GM11168 (cell line): ENCODE results near the gene SHANK2.

Source experiments
- in situ Hi-C: fragments of 300-500 bp; cut with MboI; formaldehyde crosslinking; loops from one replicate; pipeline ENCODE4 v1.12.0; 2022; ENCODE audit warnings: low sequenced_read_pairs; ENCODE audit not compliant: unreplicated experiment

SHANK2 gene

DNA sequence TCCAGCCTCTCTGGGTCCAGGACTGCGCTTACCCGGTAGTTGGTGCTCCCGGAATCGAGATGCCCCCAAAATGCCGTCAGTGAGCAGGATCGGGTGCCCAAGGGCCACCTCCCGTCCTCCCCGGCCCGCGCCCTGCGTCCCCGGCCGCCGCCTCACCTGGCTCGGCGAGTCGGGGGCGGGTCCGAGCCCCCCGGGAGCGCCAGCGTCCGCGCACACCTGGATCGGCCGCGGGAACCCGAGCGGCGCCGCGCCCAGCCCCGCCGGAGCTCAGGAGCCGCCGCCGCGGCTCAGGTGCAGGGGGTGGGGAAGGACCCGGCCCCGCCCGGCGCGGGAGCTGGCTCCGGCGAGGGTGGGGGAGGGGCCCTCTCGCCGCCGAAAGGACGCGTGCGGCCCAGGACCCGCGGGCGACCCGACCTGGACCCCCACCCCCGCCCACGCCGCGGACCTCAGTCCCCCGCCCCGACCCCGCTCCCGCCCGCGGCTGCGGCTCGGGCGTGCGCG lies at the start of gene SHANK2:
Gene SHANK2, minus strand, starts transcription at position 309 of the 501 bp plus-strand sequence. CDS start 105,251 bp downstream, outside the sequence.
- in situ Hi-C loops, result no loop called here

DNA sequence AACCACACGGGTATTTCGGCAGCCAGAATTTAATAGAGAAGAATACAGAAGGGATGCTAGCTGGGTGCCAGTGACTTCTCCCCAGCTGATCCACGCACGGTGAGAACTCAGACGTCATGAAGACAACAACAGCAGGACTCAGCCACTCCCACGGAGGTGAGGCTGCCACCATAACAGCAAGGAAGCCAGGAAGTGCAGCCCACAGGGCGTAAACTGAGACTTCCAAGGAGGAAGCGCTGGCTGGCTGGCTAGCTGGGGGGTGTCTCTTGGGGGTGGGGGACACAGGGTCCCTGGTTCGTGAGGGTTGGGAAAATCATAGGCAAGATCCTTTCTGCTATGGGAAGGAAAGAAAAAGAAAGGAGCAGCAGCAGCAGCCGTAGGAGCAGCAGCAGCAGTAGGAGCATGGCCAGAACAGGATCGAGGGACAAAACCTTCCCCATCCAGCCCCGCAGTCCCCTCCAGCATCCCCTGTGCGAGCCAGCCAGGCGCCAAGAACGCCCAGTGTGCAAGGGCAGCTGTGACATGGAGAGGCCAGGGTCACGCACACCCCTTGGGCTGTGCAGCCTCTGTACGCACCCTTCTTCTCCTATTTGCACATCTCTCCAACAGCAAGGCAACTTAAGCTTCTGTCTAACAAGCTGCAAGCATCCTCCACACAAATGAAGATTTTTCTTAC lies 49.6 kb upstream of the SHANK2 start:
- in situ Hi-C loops, result no loop called here

DNA sequence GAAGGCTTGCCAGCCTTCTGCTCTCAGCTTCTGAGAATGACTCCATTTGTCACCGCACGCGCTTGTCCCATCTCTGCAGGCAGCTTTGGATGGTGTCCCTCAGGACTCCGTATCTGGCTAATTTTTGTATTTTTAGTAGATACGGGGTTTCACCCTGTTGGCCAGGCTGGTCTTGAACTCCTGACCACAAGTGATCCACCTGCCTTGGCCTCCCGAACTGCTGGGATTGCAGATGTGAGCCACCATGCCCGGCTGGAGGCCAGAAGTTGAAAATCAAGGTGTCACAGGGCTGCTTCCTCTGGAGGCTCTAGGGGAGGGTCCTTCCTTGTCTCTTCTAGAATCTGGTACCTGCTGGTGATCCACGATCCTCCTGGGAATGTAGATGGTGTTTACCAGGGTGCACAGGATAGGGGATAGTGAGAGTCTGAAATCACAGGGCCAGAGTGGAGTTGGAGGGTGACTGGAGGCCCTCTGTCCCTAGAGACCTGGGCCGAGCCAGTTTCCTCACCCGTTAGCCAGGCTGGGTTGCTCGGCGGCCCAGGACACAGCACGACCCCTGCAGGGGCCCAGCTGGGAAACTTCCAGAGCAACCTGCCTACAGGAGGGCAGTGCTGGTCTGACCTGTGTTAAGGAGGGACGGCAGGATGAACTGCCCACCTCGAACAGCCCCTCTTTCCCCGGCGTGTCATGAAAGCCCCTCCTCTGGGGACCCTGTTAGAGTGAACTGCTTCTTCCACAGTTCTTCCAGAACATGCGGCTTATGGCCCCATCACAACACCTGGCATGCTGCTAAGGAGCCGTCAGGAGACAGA lies 48.9 kb upstream of the SHANK2 start:
- in situ Hi-C loops, result no loop called here

DNA sequence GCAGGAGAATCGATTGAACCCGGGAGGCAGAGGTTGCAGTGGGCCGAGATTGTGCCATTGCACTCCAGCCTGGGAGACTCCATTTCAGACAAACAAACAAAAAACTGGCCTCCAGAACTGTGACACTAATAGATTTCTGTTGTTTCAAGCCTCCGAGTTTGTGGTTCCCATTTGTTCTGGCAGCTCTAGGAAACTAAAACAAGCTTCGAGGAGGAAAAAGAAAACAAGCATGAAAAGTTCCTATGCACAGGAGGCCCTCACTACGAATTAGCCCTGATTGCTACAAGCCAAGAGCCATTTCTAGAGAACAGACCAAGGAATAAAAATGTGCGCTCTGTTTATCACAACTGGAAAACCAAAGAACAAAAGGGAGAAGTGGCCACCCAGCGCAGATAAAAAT lies 47.8 kb upstream of the SHANK2 start:
- in situ Hi-C loops, result no loop called here

DNA sequence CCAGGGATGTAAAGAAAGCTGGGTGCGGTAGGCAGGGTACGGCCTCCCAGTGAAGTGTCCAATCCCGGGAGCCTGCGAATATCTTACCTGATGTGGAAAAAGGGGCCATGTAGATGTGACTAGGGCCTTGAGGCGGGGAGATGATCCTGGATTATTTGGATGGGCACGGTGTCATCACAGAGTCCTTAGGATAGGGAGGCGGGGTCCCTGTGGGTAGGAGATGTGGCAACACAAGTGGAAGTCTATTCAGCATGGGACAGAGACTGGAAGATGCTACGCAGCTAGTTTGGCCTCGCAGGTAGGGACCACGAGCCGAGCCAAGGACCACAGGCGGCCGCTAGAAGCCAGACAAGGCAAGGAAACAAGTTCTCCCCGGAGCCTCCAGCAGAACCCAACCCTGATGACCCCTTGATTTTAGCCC lies 46.4 kb upstream of the SHANK2 start:
- in situ Hi-C loops, result no loop called here

DNA sequence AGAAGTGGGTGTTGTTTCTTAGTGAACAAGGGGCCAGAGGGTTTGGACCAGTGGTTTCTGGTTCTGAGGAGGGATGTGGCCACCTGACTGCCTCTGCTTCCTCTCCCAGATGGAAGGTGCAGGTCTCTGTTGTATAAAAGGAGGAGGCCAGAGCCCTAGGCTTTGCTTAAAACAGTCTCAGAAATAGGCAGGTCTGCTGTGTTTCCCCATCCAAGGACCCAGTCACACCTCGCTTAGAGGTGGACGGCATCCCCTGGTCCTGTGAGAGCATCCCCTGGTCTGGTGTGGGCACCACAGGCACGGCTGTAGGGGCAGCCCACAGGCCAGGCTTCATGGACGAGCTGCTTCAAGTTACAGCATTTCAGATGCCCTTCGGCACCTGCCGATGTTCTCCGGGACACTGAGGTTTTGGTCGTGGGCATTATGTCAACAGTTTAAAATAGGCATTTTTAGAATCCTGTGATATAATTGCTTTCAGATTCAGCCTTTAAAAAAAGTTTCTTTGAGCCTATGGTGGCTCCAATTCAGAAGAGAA lies 45.7 kb upstream of the SHANK2 start:
- in situ Hi-C loops, result no loop called here

DNA sequence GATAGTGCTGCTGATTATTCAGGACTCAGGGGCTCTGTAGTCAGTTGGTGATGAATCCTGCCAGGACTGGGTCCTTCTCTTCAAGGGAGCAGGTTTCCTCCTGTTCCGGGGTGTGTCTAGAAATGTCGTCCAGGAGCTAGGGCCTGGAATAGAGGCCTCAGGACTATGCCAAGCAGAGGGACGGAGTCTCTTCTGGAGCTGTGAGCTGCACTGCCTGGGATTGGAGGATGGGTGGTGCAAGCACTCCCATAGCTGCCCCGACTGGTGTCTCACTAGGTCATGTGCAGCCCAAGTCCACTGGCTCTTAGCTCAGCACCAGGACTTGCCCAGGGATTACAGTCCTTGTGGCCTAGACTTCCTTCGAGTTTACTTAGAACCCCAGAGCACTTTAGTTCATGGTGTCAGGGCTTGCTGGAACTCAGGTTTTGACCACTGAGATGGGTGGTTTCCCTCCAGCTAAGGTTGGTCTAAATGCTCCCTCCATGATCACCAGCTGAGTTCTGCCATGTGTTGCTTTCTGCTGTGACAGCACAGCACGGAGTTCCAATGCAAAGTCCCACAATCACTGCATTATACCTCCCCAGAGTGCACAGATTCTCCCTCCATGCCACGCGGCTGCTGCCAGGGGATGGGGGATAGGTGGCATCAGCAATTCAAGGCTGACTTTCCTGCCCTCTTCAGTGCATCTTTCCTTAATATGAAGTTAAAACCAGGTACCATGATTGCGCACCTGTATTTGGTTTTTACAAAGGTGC lies 42.6 kb upstream of the SHANK2 start:
- in situ Hi-C loops, result no loop called here

DNA sequence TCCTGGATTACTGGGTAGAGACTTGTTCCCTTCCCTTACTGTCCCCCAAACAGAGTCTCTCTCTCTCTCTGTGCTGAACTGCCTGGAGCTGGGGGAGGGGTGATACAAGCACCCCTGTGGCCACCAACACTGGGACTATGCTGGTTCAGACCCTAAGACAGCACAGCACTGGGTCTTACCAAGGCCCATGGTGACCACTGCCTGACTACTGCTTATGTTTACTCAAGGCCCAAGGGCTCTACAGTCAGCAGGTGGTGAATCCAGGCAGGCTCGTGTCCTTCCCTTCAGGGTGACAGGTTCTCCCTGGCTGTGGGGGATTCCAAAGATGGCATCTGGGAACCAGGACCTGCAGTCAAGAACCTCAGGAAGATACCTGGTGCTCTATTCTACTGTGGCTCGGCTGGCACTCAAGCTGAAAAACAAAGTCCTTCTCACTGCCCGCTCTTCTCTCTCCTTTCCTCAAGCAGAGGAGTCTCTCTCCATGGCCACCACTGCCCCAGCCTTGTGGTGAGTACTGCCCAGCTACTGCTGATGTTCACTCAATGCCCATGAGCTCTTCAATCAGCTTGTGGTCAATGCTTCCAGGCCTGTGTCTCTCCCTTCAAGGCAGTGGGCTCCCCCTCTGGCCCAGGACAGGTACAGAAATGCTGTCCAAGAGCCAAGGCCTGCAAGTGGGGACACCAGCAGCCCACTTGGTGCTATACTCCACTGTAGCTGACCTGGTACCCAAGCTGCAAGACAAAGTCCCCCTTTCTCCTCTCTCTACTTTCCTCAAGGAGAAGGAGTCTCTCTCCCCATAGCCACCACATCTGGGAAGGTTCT lies 41.8 kb upstream of the SHANK2 start:
- in situ Hi-C loops, result no loop called here

DNA sequence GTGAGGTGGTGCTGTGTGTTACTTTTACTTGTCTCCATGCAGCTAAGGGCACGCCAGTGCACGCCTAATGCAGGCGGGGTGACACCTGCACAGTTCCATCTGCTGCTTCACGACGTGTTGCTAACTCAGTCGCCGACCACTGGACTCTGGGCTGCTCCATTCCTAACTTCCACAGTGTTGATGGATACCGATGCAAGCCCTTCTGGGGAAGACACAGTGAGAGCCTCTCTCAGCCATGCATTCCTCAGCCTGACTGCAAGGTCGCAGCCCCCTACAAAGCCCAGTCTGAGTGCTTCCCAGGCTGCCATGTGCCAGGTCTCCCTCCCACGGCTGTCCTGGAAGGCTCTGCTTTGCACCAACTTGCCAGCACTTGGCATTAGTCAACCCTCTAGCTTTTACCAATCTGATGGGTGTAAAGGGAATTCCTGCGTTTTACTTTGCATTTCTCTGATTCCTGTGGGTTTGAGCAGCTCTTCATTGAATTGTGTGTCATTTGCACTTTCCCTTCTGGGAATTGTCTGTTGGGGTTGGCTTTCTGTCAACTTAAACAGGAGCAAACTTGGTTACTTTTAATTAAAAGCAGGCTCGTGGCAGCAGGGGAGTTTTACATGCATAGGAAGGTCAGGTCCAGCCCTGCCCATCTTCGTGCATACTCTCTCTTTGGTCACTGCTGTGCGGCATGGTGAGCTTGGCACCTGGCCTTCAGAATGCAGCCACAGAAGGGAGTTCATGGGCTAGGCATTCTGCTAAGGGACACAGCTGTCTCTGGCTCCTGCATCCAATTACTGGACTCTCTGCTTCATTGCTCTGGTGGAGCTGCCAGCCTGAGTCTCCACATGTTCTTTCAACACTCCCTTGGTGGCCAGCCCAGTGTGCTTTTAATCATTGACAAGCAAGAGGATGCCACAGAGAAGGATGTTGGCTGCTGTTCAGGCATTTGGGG lies 34.6 kb upstream of the SHANK2 start:
- in situ Hi-C loops, result no loop called here

DNA sequence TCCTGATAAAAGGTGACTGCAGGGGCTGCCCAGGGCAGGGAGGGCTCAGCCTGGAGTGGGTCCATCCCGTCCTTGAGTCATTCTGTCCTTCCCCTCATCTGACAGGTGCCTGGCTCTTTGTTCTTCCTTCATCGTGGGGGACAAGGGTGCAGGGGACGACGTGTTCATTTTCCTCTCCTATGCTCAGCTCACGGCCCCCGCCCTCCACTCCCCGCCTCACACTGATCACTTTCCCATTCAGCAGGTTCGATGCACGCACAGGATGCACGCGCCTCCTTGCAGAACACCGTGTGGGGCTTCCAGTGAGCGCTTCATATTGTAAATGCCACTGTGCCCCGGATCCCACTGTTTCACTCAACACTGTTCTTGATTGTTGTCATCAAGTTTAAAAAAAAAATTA lies 32.7 kb upstream of the SHANK2 start:
- in situ Hi-C loops, result no loop called here

DNA sequence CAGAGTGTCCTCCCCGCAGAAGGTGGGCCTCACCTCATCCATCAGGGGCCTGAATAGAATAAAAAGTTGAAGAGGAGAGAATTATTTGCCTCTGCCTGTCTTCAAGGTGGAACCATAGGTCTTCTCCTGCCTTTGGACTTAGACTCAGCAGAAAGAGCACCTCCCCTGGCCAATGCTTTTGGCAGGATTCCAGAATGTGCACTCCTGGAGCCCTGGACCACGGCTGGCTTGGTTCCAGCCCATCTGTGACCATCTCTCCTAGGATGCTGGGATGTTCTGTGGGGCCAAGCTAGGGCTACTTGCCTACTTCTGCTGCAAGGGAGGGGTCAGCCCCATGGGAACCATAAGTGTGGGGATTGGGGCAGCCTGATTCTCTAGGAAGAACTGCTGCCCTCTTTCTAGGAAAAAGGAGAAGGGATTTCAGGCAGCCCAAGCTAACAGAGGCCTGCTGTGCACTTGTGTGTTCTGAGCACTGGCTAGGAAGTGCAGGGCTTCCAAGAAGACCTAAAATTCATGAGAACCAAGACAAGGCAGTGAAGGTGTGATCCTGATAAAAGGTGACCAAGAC lies 32.2 kb upstream of the SHANK2 start:
- in situ Hi-C loops, result no loop called here

DNA sequence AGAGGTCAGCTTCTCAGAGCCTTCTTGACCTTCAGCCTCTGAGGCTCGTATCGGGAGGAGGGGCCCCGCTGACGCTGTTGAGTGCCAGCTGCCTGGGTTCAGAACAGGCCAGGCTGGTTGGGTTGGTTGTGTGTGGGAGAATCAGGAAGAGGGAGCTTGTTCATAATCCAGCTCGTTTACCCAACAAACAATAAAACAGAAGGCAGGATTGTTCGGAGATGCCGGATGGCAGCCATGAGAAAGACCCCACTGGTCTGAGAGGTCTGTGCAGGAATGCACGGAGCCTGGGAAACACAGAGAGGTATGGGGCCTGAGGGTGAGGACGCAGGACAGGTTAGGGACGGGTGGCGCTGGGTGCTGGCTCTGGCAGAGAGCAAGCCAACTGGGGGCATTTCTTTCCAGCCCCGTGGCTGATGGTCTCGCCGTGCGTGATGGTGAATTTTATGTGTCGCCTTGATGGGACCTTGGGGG lies 31.6 kb upstream of the SHANK2 start:
- in situ Hi-C loops, result no loop called here

DNA sequence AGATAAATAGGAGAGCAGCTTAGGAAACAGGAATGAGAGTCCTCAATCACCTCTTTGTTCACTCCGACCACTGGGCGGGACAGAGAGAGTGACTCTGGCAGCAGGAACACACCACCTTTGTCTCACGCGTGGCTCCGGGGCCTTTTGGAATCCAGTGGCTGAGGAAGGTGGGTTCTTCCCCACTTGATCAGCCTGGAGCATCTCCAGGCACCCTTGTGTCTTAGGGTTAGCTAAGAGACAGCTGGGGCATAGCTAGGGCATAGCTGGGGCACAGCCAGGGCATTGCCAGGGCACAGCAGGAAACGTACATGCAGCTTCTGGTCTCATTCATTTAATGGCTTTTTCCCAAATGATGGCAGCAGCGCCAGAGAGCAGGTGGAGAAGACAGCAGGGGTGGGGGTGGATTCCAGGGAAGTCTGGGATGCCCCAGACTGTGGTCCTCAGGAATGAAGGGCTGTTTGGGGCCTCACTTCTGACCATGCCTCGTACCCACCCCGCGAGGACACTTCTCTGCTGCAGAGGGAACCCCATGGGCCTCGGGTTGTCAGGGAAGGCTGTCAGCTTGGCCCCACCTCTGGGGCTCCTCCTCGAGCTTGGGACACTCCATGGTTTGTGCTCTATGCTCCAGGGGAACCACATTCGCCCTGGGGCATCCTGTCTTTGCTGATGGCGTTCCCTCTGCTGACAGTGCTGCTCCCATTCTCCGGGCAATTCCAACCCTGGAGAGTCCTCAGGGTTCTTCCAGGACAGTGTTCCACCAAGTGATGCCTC lies 30.4 kb upstream of the SHANK2 start:
- in situ Hi-C loops, result no loop called here

DNA sequence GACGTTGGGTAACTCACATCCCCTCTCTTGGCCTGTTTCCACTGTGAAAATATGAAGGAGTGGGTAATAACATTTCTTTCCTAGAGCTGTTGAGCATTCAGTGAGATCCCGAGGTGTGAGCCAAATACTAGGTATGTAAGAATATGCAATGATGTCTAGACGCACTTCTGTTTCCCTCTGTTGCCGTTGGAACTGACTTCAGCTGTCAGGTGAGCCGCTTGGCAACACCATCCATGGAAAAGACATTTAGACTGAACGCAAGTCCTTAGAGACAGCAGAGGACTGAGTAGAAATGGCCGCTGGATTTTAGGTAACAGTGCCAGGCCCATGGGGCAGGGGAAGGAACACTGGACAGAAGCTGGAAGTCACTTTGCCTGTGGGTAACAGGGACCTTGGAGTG lies 29.5 kb upstream of the SHANK2 start:
- in situ Hi-C loops, result no loop called here

DNA sequence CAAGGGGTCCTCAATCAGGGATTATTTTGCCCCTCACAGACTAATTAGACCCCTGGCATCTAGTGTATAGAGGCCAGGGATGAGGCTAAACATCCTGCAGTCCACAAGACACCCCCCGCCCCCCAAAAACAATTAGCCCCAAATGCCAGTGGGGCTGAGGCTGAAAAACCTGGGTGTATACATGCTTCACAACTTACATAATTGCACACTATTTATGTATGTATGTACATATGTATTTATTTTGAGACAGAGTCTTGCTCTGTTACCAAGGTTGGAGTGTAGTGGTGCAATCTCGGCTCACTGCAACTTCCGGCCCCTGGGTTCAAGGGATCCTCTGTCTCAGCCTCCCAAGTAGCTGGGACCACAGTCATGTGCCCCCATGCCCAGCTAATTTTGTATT lies 28.8 kb upstream of the SHANK2 start:
- in situ Hi-C loops, result no loop called here

DNA sequence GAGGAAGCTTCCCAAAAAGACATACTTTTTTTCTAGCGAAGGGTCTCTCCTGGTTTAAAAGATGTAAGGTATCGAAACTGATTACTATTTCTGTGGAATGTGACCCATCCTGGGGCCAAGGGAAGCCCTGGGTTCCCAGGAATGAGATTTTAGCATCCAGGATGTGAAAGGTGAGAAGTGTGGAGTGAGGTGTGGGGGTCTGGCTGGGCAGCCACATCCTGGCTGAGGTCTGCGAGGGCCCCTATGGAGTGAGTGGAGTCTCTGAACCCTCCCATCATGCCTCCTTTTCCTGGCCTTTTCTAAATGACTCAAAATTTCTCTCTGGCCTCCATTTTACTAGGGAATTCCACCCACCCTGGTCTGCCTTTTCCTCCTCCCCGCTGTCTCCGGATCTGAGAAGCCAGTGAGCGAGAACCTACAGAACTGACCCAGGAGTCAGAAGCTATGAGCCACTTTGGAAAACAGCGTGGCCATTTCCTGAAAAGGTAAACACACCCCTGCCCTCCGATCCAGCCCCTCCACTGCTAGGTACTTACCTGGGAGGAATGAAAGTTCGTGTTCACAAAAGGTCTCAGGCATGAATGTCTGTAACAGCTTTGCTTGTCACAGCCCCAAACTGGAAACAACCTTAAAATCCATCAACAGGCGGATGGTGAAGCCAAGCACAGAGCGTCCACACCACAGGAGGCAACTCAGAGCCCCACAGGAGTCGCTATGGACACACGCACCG lies 27.7 kb upstream of the SHANK2 start:
- in situ Hi-C loops, result no loop called here

DNA sequence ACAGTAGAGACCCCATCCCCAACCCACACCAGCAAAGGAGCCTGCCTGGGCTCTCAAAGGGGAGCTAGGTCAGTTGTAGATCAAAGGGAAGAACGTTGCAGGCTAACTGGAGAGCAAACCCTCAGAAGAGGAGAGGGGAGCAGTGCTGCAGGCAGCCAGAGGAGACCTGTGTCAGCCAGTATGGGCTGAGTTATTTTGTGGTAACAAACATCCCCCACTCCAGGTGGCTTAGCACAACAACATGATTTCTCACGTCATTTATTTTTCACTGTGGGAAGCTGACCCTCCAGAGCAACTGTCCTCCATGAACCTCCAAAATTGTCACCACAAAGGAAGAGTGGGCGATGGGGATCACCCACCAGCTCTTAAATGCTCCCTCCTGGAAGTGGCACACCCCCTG lies 19.8 kb upstream of the SHANK2 start:
- in situ Hi-C loops, result no loop called here
